Cardiac ventricle fibroblast (primary cell): ENCODE results near the gene ANAPC15. TPM values are rescaled to one million over a fixed set of nuclear protein-coding genes. Genes with fewer than 3 reads are reported as not detected.

Source experiments
- total RNA-seq: library from RNA; depleted of rRNA; stranded (reverse); fragments of >200 nt; gene quantifications from 2 replicates; pipeline ENCODE4 v1.2.3, GENCODE V29; 2015

ANAPC15 gene
- total RNA-seq = 12.0 and 19.1 TPM in 2 replicates

GRCh38 chr11:72112143-72112977 lies at the start of gene ANAPC15:
TSS of gene ANAPC15 (minus strand) at chr11:72112695. CDS start at chr11:72111276, 1,419 bp downstream.

GRCh38 chr11:72135473-72135872 lies 23.0 kb upstream of the ANAPC15 start, which contains the start of gene FOLR3:
TSS of gene FOLR3 (plus strand) at chr11:72135725. CDS start at chr11:72135953, 228 bp downstream.

GRCh38 chr11:72105888-72106287 lies 6.6 kb downstream of the ANAPC15 start, which contains the start of gene TOMT:
TSS of gene TOMT (plus strand) at chr11:72105924. CDS start at chr11:72105952, 28 bp downstream.

GRCh38 chr11:72102946-72103753 lies 9.3 kb downstream of the ANAPC15 start, which contains the start of gene LAMTOR1:
TSS of gene LAMTOR1 (minus strand) at chr11:72103297. CDS start at chr11:72103224, 73 bp downstream.

GRCh38 chr11:72080326-72081183 lies 31.9 kb downstream of the ANAPC15 start, which contains the start of the genes LRRC51 and NUMA1:
TSS of gene LRRC51 (plus strand) at chr11:72080850. CDS start at chr11:72089084, 8,234 bp downstream.
TSS of gene NUMA1 (minus strand) at chr11:72080542. CDS start at chr11:72035943, 44,599 bp downstream.

Other genes starting within 250 kb of the ANAPC15 start
- not detected in 2 replicates for gene DEFB131B, start 234.2 kb downstream of the ANAPC15 start, total RNA-seq
- gene XNDC1N, start 184.1 kb downstream of the ANAPC15 start, total RNA-seq = 1.5 and 5.7 TPM in 2 replicates
- 16.1 and 23.8 TPM in 2 replicates for gene RNF121, start 183.6 kb downstream of the ANAPC15 start, total RNA-seq
- 1.7 and 9.0 TPM in 2 replicates for gene IL18BP, start 113.8 kb downstream of the ANAPC15 start, total RNA-seq
- gene NUMA1, start 32.2 kb downstream of the ANAPC15 start, total RNA-seq = 135 and 139 TPM in 2 replicates
- gene LRRC51, start 31.8 kb downstream of the ANAPC15 start, total RNA-seq = 3.1 and 3.4 TPM in 2 replicates
- 118 and 136 TPM in 2 replicates for gene LAMTOR1, start 9.4 kb downstream of the ANAPC15 start, total RNA-seq
- gene TOMT, start 6.8 kb downstream of the ANAPC15 start, total RNA-seq = not detected in 2 replicates
- gene FOLR3, start 23.0 kb upstream of the ANAPC15 start, total RNA-seq = not detected in 2 replicates
- gene FOLR1, start 79.4 kb upstream of the ANAPC15 start, total RNA-seq = not detected in 2 replicates
- not detected in 2 replicates for gene FOLR2, start 104.1 kb upstream of the ANAPC15 start, total RNA-seq
- 34.1 and 42.9 TPM in 2 replicates for gene INPPL1, start 112.1 kb upstream of the ANAPC15 start, total RNA-seq
- gene PHOX2A, start 131.5 kb upstream of the ANAPC15 start, total RNA-seq = not detected in 2 replicates